A204.1 (cell line): ENCODE measurements around the gene IGFBP2.

Source experiments
- FAIRE-seq: peaks from 2 replicates; lab custom pipeline; 2012; peaks lifted over from hg19 to GRCh38; lab: Jason Lieb, UNC

The IGFBP2 gene

GRCh38 chr2:216663846-216664245 is 30.6 kb downstream of the IGFBP2 start:
- FAIRE-seq: no peak

DNA sequence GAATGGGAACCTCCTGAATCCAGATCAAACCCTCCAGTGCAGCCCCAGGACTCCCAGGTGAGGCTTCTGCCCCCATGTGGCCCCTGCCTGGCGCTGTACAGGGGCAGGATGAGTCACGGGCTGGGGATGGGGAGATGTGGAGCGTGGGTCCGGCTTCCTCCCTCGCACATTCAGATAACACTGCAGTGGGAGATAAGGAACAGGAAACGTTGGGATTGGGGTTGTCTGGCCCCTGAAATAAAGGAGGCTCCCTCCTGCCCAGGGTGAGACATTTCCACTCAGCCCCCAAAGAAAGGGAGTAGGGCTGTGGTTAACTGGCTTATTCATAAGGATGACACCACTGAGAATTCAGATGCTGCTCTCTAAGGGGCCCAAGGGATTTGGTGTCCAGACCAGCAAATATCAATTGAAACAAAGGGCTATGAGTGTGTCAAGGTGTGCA is 31.4 kb downstream of the IGFBP2 start:
- FAIRE-seq: no peak

DNA sequence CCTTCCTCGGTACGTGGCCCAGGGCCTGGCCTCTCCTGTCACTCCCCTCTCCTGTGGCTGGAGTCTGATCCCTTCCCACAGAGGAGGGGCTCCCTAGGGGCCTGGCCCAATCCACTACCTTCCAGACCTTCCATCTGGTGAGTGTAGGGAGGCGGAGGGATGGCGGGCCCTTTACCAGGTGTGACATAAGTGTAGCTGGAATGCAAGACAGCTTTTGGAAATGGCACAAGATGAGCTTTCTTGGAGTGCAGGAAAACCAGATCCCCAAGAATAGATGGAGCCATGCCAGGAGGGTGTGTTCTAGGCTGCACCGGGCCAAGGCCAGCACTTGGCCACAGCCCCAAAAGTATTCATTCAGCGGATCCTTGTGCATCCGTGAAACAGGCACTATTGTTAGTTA is 32.0 kb downstream of the IGFBP2 start:
- FAIRE-seq: no peak

DNA sequence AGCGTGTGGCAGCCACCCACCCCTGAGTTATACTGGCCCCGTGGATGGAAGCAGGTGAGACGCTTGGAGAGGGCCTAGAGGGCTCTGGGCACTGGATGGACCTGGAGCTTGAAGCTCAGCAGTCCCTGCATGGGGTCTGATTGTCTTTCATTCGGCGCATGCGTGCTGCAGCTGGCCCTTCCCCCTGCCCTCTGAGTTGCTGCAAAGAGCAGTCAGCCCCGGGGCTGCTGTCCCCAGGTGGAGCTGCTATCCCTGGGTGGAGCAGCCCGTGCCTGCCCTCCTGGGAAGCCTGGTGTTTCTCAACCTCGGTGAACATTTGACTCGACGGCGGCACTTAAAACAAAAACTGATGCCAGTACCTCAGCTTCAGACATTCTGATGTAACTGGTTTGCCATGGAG is 32.5 kb downstream of the IGFBP2 start:
- no peak for FAIRE-seq

DNA sequence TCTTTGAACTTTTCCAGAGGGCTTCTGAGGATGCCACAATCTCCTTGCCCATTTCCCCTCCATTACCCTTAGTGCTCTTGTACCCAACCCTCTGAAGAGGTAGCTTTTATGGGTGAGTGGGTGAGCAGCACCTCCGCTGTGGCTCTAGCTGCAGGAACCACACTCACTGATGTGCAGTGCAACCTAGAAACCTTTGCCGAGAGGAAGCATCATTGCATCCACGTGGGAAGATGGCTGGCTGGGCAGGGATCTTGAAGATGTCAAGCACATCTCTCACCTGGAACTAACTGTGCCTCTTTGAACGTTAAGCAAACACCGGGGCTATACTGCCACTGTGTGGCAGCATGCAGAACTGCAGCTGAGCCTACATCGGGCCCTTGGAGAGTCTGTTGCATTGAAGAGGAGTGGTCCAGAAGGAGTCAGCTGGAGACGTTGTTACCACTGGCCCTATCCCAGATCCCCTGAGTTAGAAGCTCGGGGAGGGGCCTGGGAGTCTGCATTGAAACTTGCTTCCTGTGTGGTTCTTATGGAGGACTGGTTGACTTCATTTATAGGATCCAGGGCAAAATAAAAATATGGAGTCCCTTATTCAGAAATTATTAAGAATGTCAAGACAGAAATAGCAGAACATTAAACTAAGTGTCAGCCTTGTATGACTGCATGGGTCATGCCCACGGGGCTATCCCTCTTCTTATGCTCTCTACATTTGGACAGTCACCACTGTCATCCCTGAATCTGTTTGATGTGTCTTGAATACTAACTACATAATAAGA is 33.4 kb downstream of the IGFBP2 start:
- peak; percentile 25 for FAIRE-seq

GRCh38 chr2:216670266-216671080 is 37.3 kb downstream of the IGFBP2 start:
- no peak for FAIRE-seq

DNA sequence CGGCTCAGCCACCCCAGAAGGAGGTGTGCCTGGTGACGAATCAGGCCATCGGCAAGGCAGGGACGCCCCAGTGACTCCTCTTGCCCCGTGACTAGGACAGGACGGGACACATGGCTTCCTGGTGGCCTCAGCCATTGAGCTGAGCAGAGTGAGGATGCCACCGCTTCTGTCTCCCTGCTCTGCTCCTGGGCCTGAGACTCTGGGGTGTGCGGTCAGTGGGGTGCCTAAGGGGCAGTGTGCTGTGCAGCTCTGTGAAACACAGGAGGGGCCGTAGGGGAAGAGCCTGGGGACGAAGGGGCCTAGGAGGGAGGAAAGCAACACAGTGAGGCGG is 37.8 kb downstream of the IGFBP2 start:
- FAIRE-seq: no peak

GRCh38 chr2:216671791-216672343 is 38.6 kb downstream of the IGFBP2 start:
- FAIRE-seq: no peak

DNA sequence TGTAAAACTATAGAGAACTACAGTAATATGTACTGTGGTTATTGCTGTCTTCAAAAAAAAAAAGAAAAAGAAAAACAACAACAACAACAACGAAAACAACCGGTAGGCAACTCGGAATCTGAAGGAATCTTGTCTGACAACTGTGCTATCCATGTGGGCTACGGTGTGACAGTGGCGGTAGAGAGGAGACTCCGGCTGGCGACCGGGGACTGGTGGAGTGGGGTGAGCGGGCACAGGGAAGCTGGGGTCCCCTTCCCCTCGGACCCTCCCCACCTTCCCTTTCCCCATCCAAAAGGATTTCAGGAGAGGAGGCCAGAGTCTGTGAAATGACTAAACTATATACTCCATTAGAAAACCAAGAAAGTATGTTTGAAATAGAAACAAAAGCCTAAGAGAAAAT is 39.2 kb downstream of the IGFBP2 start:
- FAIRE-seq: no peak

DNA sequence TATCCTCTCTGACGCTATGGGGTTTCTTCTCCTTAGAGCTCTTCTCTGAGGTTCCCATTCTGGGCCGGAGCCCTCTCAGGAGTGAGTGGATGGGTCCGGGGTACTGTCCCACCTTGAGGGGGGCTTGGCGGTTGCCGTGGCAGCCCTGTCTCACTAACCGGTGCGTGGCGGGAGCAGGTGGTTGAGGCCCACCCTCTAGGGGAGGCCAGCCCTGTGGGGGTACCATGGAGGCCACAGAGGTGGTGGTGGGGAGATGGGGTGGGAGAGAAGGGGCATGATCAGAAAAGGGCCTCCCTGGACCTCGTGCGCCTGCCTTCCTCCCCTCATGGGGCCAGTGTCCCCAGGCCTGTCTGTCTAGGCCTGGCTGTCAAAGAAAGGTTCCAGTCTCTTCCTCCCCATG is 39.8 kb downstream of the IGFBP2 start:
- no peak for FAIRE-seq

DNA sequence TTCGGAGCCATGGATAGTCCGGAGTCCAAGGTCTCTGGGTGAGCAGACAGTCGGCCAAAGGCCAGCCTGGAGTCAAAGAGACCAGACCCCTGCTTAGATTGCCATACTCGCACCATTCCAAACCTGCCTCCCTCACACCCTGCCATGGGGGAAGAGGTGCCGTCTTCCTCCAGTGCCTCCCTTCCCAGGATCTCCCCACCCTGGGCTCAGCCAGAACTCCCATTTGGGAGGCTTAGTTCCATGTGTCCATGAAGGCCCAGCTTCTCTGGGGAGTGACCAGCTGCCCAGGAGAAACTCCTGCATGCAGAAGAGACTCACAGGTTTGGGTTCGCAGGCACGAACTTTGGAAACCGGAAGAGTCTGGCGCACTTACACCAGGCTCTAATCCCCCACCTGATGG is 40.4 kb downstream of the IGFBP2 start:
- no peak for FAIRE-seq

- FAIRE-seq: no peak
Observed at GRCh38 chr2:216674376-216674775, 41.2 kb downstream of the IGFBP2 start.

- no peak for FAIRE-seq
Observed at GRCh38 chr2:216676630-216677029, 43.4 kb downstream of the IGFBP2 start.

GRCh38 chr2:216677439-216678097 is 44.3 kb downstream of the IGFBP2 start:
- FAIRE-seq: no peak

DNA sequence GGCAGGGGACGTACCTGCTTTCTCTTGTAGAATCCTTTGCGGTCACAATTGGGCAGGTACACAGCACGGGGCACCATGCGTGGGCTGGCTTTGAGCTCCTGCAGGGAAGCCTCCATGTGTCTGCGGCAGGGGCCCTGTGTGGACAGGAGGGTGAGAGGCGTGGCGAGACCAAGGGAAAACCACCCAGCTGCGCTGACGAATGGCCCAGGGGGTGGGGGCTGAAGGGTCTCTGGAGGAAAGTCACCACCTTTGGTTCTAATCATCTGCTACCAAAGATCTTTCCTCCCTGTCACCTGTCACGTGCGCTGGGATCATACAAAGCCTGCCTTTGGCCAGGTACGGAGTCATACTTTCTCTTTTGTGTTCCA is 44.9 kb downstream of the IGFBP2 start:
- no peak for FAIRE-seq

DNA sequence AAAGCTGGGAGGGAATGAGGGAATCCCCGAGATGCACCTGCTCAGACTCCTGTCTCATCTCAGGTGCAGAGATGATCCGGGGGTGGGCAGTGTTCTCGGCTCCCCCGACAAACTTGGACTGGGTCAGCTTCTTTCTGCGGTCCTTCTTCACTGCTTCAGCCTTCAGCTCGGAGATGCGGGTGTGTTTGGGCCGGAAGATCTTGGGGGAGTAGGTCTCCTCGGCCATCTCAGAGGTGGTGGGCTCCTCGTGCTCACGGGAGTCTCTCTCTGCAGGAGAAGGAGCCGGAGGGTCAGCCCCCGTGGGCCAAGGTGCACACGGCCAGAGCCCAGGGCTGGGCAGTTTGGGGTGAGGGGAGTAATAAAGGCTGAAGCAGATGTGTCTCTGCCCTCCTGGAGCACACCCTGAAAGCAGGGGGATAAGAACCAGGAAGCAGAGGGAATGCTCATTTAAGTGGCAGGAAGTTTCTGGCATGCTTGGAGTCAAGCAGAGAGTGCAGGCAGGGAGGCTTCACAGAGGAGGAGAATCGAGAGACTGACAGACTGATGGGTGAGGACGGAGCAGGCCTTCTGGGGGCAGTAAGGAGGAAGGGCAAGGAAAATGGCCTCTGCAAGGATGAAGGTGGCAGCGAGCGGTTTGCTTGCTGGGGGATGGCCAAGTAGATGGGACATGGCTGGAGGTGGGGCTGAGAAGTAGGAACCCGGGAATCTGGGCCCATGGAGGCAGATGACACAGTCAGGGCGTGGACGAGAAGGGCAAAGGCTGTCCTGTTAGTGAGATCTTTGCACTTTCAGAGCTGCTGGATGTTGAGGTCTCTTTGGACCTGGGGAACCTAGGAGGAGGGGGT is 45.8 kb downstream of the IGFBP2 start:
- FAIRE-seq: no peak

DNA sequence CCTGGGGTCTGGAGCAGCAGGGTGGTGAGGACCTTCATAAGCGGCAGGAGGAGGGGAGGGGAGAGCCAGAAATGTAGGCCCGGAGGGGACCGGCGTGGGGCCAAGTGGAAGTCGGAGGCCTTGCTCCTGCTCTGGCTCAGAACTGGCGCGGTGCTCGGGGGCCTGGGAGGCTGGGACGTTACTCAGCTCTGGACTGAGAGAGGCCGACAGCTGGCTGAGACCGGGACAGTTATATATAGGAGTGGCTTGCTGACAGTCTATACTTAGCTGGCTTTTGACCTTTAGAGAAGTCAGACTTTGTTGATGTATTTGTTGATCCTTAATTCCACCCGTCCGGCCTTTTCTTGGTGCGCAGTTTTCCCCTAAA is 46.4 kb downstream of the IGFBP2 start:
- FAIRE-seq: no peak

- no peak for FAIRE-seq
Observed at GRCh38 chr2:216680951-216681629, 47.9 kb downstream of the IGFBP2 start.

DNA sequence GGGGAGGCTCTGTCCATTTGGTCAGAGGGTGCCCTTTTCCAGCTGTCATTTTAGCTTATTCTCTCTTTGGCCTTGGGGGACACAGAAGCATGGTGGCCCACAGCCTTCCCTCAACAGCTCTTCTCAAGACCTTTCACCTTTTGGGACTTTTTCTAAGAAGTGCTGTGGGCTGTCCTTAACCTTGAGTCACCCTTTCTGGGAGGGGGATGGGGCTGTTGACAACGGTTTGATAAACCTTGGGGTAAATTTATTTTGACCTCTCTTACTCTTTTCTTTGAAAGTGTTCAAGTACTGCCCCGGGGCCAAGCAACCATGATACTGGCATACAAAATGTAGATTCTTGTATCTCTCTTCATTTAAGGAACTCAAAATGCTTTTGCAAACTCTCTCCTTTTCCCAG is 48.5 kb downstream of the IGFBP2 start:
- FAIRE-seq: no peak

- no peak for FAIRE-seq
Observed at GRCh38 chr2:216683846-216684245, 50.6 kb downstream of the IGFBP2 start.

GRCh38 chr2:216685327-216685875 is 52.2 kb downstream of the IGFBP2 start:
- no peak for FAIRE-seq
